NB4 (cell line): Measurements from ENCODE around the gene SYNE1.

Source experiments
- DNase-seq: peaks from one replicate; pipeline ENCODE4 v3.0.0; 2010; ENCODE audit warnings: low read depth
- H3K4me3 ChIP-seq: one replicate; pipeline ENCODE4 v1.5.1; 2011; ENCODE audit warnings: mild to moderate bottlenecking, low read depth, low read length, moderate library complexity
- CTCF ChIP-seq: IDR thresholded peaks from one replicate; pipeline ENCODE4 v1.5.1; 2012; ENCODE audit warnings: low read depth, low read length
- MAX ChIP-seq: IDR thresholded peaks from 2 replicates; pipeline ENCODE4 v1.6.1; 2011; ENCODE audit warnings: low read depth, low read length
- MYC ChIP-seq: IDR thresholded peaks from 2 replicates; pipeline ENCODE4 v1.6.1; 2011; ENCODE audit warnings: low read depth, low read length
- POLR2A ChIP-seq: IDR thresholded peaks from 2 replicates; pipeline ENCODE4 v1.6.1; 2011; ENCODE audit warnings: mild to moderate bottlenecking; ENCODE audit not compliant: insufficient read length; ENCODE audit errors: extremely low read depth

Gene SYNE1

GRCh38 chr6:152293404-152293803, 343.8 kb downstream of the SYNE1 start:
- H3K4me3 ChIP-seq = no peak overlapping the region
- DNase-seq = no peak
- TF ChIP-seq MAX (no peak), POLR2A (no peak), MYC (no peak), CTCF (no peak)

GRCh38 chr6:152292555-152292954, 344.6 kb downstream of the SYNE1 start:
- TF ChIP-seq CTCF (no peak), MAX (no peak), POLR2A (no peak), MYC (no peak)
- no peak overlapping the region for H3K4me3 ChIP-seq
- no peak for DNase-seq

- no peak for DNase-seq
- TF ChIP-seq MAX (no peak), MYC (no peak), CTCF (no peak), POLR2A (no peak)
- H3K4me3 ChIP-seq = no peak overlapping the region
Measured at GRCh38 chr6:152290693-152291092, 346.5 kb downstream of the SYNE1 start.

GRCh38 chr6:152277826-152278329, 359.3 kb downstream of the SYNE1 start:
- TF ChIP-seq MAX (no peak), POLR2A (no peak), CTCF (no peak), MYC (no peak)
- no peak overlapping the region for H3K4me3 ChIP-seq
- DNase-seq = no peak

- no peak for TF ChIP-seq POLR2A
- no peak for TF ChIP-seq MYC
- TF ChIP-seq MAX = no peak
- no peak for TF ChIP-seq CTCF
- no peak overlapping the region for H3K4me3 ChIP-seq
- no peak for DNase-seq
Measured at GRCh38 chr6:152273638-152274037, 363.5 kb downstream of the SYNE1 start.
